NCI-H510A treated with DMSO at 0.1 percent for 48 hours (cell line): ENCODE results near the gene STK11.

ENCODE experiments used
- DNase-seq: peaks from one replicate; lab custom pipeline; 2025; lab: John Stamatoyannopoulos, UW

The STK11 gene

DNA sequence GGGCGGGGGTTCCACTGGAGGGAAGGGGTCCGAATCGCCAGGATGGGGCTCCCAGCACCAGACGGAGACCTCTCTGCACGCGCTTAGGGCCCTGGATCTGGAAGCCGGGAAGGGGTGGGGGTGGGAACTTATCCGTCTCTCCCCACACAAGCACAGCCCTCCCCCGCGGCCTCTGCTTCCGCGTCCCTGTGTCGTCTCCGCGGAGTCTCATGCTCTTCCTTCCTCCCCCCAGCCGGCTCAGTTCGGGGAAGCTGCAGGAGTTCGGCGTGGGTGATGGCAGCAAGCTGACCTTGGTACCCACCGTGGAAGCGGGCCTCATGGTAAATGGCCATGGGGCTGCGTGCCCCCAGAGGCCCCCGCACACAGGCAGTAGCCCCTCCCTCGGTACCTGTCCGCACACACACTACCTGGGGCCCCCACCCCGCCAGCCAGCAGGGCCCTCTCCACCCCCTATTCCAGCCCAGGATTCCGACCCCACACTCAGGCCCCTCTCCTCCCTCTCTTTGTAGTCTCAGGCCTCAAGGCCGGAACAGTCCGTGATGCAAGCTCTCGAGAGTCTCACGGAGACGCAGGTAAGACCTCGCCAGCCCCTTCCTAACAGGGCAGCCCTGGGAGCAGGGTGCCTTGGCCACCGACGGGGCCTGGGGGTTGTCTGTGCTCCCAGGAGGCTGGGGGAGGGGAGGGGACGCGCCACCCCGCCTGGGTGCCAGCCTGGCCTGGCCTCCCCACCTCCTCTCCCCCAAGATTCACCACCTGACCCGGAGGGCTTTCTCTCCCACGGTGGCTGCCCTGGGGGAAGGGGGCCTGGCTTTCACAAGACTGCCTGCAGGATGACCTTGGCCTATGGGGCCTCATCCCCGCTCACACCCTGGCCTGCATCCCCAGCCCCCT lies 46.0 kb downstream of the STK11 start:
- DNase-seq = no peak

DNA sequence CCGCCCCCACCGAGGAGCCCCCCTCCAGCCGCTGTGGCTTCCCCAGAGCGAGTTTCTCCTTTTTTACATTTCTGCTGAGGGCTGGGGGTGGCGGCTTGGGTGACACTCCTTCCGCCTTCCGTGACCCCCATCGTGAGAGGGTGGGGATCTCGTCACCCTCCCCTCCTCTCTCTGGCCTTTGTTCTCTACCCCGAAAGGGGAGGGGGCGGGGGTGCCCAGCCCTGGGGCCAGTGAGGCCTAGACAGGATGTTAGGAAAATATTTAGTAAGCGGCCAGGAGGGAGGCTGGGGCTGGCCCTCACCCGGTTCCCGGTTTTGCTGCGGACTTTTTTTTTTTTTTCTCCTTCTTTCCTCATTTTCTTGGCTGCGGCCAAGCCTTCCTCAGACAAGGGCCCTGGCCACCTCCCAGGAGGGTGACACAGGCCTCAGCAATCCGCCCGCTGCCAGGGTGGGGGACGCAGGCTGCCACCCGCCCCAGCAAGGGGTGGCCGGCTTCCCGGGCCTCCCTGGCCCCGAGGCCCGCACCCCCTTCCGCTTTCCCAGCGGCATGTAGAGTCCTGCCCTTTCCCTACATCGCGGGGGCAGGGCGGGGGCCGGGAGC lies 46.7 kb downstream of the STK11 start:
- DNase-seq = no peak

DNA sequence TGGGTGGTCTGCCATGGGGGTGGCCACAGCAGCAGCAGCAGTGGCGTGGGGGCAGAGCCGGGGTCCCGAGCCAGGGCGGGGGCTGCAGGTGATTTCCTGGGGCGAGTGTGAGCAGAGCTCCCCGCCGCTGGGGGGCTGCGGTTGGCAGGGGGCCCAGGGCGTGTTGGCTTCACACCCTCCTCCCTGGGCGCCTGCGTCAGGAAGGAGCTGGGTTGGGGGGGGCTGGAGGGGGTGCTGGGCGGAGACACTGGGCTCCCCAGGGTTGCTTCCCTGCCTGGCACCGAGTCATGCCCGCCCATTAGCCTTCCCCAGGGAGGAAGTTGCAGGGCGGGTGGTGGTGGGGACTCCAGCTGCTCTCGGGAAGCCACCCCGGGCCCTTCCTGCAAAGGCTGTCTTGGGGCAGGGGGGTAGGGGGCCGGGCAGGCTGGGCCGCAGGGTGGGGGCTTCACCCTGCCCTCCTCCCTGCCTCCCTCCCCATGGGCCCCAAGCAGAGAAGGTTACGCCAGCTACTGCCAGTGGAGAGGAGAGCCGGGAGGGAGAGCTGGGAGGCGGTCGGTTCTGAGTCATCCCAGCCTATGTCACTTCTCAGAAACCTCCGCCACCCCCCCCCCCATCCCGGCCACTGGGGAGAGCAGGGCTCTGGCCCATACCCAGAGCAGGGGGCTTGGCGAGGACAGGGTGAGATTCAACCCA lies 47.4 kb downstream of the STK11 start:
- no peak for DNase-seq

DNA sequence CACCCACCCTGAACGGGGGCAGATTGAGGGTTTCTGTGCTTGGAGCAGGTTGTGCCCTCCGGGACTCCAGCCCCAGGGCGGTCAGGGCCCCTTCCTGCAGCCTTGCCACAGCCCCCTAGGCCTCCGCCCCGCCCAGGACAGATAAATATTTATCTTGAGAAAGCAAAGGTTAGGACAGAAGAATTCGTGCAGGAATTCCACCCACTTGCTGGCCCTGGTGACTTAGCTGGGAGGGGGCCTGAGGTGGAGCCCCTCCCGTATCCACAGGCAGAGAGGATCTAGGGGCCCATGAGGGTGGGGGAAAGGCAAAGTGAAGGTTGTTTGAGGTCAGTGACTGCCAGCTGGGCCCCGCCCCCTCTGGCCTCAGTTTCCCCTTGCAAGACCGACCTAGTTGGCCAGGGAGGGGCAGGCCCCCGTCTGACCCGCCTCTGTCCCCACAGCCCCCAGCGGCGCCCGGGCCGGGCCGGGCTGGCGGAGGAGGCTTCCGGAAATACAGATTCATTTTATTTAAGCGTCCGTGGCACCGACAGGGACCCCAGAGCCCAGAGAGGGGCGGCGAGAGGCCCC lies 48.0 kb downstream of the STK11 start:
- DNase-seq = no peak

DNA sequence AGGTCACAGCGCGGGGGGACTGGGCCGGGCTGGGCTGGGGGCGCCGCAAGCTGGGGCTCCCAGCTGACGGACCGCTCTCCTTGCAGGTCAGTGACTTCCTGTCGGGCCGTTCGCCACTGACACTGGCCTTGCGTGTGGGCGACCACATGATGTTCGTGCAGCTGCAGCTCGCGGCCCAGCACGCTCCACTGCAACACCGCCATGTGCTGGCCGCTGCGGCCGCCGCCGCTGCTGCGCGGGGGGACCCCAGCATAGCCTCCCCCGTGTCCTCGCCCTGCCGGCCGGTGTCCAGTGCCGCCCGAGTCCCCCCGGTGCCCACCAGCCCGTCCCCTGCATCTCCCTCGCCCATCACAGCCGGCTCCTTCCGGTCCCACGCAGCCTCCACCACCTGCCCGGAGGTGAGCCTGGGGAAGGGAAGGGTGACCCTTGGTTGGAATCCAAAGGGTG lies 48.5 kb downstream of the STK11 start:
- DNase-seq = no peak

DNA sequence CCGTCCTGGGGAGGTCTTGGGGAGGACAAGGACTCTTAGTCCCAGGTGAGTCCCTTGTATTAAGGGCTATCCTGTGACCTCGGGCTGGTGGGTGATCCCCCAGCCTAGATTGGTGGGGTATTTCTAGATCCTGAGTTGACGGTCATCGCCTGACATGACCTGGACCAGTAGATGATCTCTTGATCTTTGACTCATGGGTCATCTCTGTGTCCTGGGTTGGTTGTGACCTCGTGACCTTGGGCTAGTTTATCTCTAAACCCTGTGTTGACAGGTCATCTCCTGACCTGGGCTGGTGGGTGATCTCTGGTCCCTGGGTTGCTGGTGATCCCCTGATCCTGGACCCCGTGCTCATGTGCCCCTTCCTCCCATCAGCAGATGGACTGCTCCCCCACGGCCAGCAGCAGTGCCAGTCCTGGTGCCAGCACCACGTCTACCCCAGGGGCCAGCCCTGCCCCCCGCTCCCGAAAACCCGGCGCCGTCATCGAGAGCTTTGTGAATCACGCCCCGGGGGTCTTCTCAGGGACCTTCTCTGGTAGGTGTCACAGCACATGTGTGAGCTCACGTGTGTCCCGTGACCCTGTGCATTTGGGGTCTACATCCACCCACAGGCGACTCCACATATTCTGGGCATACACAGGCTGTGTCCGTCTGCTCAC lies 49.1 kb downstream of the STK11 start:
- DNase-seq = no peak

DNA sequence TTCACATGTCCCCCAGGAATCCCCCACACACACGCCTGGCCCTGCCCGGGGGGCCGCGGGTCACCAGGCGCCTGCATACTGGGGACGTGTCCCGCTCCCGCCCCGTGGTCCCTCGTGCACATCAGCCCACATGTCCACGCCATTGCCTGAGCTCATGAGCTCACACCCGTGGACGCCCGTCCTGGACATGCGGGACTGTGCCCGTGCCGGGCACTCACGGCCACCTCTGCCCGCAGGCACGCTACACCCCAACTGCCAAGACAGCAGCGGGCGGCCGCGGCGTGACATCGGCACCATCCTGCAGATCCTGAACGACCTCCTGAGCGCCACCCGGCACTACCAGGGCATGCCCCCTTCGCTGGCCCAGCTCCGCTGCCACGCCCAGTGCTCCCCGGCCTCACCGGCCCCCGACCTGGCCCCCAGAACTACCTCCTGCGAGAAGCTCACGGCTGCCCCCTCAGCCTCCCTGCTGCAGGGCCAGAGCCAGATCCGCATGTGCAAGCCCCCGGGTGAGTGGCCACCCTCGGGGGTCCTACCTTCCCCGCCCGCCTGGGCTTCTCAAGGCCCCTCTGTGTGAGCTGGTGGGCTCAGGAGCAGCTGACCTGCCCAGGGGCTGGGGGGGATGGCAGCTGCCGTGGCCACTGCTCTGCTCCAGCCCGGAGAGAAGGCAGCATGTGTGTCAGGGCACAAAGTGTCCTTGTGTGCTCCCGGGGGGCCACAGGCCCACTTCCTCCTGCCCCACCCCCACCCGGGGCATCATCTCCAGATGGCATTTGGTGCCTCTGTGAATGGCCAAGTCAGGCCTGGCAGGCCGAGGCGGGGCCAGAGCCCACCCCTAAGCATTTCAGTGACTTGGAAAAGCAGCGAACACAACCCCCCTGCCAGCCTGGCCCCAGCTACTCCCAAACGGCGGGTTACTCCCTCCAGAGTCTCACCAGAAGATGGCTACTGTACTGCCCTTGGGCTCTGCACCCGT lies 49.9 kb downstream of the STK11 start:
- DNase-seq = no peak

DNA sequence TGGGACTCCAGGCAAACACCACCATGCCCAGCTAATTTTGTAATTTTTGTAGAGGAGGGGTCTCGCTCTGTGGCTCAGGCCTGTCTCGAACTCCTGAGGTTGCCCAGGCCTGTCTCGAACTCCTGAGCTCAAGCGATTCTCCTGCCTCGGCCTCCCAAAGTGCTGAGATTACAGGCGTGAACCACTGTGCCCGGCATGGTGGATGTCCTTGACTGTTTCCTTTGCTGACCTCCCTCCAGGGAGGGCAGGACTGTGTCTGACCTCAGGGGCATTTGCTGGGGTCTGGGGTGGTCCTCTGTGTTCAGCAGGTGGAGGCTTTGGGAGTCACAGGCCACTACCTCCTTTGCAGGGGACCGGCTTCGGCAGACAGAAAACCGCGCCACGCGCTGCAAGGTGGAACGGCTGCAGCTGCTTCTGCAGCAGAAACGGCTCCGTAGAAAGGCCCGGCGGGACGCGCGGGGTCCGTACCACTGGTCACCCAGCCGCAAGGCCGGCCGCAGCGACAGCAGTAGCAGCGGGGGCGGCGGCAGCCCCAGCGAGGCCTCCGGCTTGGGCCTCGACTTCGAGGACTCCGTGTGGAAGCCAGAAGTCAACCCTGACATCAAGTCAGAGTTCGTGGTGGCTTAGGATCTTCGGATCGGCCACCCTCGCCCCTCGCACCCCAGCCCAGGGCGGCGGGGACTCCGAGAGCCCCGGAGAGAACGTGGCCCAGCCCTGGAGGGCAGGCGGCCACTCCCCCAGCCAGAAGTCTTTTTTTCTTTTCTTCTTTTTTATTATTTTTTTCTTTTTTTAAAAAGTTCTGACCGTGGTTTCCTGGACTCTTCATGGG lies 51.3 kb downstream of the STK11 start:
- DNase-seq = no peak

DNA sequence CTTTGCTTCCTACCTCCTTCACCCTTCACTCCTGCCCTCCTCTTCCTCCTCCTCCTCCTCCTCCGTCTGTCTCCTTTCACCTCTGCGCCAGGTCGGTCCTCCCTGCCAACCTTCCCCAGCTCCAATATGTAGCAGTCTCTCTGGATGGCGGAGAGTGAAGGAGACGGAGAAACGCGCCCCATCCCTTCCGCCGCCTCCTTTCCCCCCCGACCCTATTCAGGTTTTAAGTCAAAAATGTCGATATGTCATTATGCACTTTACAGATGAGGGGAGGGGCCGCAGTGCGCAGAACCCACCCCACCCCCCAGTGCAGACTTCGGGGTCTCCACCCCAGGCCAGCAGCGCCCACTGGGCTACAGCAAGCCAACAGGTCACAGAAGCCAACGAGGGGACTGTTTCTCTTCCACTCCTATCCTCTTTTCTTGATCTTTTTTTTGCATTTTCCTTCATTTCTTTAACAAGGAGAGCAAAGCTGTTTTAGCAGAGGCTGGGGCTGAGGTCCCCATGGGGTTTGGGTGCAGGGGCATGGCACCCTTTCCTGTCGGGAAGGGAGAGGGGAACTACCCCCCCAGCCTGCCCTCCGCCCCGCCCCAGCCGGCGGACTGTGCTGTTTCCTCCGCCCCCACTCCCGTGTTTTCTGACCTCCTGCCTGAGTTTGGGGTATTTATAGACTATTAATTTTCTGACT lies 52.0 kb downstream of the STK11 start:
- DNase-seq = no peak

DNA sequence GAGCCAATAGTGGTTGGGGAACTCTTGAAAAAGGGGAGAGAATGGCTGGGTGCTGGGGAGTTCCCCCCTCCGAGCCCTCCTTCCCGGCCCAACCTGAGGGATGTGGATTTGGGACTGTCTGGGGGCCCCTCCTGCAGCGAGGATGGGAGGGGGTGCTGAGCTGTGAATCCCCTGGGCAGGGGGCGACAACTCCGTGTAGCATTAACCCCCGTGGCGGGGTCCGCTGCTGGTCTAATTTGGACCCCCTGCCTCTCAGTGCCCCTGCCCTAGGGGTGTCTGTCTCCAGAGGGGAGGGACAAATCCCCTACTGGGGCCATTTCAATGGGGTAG lies 52.5 kb downstream of the STK11 start:
- DNase-seq = no peak

DNA sequence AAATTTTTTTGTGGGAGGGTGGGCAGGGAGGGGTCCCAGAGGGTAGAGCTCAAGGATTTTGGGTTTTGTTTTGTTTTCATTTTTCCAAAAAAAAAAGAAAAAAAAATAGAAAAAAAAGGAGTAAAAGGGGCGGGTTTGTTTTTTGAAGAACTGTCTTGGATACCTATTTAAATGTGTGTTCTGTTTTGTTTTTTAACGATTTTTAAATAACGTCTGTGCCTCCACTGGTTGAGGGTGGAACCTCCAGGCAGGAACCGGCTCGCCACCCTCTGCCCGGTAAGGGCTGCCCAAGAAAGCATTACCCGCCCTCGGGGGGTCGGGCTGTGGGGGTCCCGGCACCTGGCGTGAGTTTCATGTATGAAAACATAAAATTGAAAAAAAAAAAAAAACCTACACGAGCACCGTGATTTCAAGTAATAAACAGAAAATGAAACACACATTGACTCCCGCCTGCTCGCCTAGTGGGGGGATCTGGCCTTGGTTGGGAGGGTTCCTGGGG lies 53.2 kb downstream of the STK11 start:
- no peak for DNase-seq

DNA sequence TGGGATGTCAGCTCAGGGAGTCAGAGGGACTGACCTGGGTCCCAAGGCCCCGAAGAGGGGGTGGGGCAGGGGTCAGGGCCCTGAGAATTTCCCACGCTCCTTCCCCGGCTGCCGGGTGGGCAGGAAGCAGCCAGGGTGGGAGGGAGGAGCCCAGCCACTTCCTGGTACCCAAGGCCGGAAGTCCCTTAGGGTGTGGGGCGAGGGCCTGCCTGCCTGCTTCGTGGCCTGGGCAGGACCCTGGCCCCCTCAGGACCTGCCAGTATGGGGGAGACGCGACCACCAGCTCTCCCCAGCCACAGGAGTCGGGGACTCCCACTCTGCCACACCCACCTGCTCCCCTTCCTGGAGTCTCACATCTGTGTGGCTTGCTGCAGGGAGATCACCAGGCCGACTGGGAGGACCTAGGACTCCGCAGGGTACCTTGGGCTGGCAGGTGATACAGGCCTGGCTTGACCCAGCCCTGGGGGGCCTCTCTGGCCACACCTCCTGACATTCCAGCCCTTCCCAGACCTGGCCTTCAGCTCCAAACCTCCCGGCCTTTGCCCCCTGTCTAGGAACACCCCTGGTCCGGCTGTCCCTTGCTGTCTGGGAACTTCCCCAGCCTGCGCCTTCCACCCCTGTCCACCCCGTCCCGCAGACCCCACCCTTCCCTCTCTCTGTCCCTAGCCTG lies 53.8 kb downstream of the STK11 start:
- no peak for DNase-seq

DNA sequence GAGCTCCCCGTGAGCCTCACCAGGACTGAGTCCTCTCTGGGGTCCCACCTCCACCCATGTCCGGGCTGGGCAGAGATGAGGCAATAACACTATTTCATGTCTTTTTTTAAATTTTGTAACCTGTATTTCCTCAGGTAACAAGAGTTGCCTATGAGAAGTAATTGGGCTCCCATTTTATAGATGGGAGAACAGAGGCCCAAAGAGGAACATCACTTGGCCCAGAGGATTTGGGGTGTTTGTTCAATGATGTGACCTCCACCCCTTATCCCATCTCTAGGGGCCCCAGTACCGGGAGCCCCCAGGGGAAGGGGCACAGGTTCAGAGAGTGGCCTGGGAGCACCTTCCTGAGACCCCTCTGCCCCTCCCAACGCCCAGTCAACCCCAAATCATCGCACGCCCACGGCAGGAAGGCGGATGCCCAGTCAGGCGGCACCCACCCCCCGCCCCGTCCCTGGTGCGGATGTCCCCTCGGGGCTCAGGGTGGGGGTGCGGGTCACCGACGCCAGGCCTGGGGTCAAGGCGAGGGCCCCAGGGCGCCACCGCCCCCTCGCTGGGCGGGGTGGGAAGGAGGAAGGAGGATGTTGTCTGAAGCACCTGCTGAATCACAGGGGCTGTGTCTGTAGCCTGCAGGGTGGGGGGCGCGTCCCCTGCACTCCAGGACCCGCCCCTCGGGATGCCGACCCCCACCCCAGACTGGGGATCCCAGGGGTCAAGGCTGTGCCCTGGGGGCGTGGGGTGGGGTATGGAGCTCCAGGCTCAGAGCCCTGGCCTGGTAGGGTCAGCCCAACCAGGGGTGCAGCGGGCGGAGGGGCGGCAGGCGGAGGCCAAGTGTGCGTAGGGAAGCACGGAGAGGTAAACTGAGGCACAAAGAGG lies 54.5 kb downstream of the STK11 start:
- no peak for DNase-seq

DNA sequence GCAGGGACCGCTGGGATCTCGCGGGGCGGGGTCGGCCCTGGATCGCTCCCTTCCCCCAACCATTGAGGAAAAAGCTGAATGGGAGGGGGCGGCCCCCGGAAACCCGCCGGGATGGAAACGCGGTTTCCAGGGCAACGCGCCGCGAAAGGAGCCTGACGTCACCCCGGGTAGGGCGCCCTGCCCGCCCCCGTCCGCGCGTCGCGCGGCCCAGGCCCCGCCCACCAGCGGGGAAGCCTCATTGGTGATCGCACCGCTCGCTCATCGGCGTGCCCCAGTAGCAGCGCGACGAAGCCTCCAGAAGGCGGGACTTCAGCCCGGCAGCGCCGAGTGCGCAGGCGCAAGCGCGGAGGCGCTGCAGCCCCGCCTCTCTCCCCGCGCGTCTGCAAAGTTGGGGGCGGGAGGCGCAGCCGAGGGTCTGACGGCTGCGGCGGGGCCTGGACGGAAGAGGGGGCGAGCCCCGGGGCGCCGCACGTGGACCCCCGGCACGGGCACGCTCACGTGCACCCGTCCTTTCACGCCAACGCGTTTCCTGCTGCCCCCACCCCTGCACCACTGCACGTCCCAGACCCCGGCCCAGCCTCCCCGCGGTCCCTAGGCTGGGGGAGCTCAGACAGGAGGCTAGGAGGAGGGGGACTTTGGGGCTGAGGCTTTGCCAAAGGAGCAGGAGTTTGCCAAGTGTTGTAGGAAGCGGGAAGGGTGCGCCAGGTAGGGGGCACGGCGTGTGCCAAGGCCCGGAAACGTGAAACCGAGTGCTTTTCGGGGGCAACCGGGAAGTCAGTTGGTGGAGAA lies 55.4 kb downstream of the STK11 start:
- DNase-seq = peak; percentile 70

DNA sequence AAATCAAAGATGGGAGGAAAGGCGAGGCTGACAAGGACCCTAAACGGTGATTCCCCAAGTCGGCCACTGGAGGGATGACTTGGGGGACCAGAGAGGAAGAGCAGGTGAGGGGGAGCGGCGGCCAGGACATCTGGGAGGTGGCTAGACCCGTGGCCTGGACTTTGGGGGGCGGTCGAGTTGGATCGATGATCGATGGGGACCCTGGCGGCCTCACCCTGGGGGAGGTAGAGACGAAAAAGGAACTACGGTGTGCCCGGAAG lies 55.9 kb downstream of the STK11 start:
- no peak for DNase-seq

DNA sequence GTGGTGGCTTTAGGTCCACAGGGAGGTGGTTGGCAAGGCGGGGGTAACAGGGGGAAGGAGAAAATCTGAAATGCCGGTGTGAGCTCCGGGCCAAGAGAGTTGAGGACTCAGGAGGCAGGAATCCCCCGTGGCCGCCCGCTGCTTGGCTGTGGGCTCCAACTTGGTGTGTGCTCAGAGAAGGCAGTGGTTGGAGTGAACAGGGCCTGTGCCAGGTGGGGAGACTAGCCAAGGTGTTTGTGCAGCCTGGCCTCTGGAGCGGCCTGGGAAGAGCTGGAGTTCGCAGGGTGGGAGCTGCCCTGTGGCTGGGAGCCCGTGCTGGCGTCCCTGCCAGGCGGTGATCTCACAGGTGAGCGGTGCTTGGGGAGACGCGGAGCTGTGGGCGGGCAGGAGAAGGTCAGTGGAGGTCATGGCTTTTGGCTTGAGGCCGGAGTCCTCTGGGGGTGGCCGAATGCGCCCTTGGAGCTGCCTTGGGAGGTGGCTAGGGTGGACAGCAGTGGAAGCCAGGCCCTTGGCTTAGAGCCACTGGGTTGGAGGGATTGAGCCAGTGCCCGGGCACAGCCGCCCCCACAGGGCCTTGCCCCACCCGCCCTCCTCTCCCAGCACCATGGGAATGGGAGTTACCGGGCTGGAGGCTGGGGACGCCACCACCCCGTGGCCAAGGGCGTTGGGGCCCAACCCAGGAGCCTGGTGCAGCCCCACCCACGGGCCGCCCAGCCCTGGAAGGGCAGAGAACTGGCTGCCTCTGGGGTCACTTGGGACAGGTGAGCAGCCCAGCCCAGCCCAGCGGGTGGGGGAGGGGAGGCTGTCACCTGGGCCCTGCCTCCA lies 56.4 kb downstream of the STK11 start:
- peak; percentile 13 for DNase-seq
